ENCODE results near the gene AHCYL1.
A peak's percentile ranks its signal among the peaks of the same experiment; 100 is the strongest.
"Not testable (repeated sequence)": the region's sequence is repeated elsewhere in the genome, so short reads cannot be mapped to it uniquely, and the experiment has no call there.

Gene AHCYL1

DNA sequence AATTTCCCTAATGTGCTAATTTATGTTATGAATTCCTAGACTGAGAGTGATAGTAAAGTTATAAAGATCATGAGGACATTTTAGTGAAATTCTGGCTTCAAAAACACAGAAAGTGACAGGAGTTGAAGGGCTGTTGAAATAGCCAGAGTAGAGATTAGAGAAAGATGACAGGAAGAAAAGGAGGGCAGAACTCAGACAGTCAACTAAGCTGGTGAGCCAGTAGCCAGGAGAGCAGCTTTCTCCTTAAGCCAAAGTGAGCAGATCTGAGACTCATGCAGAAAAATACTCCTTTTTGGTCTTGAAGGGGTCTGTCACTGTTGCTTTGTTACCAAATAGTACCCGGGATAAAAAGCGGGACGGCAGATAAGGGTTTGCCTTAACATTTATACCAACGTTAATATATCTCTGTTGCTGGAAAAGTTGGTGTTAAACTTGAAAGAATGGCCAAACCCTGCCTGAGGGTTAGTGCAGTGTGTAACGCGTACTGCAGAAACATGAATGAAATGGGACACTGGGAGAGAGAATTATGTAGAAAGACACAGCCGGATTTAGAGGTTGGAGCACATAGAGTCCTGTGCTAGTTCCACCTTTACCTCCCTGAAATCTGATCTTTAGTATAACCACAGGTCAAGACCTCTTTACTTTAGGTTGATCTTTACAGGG lies 12.8 kb downstream of the AHCYL1 start:
- DNase-seq (ENCODE audit: low read depth in 3 of 3) = no peak

DNA sequence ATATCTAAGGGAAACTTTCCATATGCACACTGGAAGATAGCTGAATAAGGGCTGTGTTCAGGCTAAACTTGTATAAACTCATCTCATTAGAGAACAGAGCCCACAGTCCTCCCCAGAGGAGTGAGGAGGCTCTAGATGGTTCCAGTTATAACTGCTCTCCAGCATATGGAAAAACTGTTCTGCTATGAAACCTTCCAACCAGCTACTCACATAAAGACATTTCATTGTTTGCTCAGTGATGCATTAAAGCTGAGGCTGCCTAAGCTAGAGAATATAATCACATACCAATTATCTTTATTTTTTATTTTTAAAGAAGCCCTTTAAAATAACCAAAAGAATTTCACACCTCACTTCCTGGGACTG lies 13.3 kb downstream of the AHCYL1 start:
- DNase-seq (ENCODE audit: low read depth in 3 of 3) = no peak

DNA sequence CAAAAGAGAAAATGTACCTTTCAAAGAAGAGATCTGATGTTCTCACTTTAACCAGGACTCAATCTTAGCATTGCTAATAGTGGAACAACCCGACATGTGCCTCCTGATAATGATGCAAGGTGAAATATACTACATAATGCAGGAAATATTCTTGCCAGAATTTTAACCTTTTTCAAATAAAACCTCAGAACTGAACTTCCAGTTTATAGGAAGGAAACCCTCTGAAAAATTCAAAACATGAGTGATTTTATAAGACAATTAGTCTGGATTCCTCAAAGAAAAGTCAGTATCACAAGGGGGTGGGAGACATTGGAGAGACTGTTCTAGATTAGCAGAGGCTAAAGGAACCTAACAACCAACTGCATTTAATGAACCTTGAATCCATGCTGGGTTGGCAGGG lies 18.1 kb downstream of the AHCYL1 start:
- no peak for DNase-seq (ENCODE audit: low read depth in 3 of 3)

DNA sequence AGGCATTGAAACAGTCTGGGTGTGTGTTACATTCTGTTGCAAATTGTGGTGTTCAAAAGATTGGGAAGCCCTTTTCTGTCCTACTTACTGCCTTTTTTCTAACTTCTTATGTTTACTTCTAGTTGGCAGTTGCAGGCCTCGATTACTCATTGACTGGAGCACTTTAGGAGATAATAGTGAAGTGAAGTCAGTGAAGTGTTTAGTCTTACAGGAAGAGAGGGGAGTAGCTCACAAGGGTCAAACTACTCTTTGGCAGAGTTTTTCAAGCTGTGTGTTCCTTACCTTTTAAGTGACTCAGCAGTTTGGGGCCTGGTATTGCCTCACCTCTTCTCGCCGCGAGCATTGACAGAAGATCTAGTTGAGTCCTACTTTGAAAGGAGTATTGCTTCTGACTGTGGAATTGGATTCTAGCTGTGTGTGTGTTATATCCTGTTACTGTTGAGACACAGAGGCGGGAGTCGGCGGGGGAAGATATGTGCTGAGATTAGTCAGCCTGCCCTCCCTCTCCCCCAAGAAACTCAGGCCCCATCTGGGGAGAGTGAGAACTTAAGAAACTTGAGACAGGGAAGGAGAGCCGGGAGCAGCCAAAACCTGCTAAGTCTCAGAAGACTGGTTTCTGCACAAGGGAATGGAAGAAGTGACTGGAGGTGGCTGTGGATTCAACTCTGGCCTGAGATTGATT lies 19.3 kb downstream of the AHCYL1 start:
- DNase-seq (ENCODE audit: low read depth in 3 of 3) = no peak

DNA sequence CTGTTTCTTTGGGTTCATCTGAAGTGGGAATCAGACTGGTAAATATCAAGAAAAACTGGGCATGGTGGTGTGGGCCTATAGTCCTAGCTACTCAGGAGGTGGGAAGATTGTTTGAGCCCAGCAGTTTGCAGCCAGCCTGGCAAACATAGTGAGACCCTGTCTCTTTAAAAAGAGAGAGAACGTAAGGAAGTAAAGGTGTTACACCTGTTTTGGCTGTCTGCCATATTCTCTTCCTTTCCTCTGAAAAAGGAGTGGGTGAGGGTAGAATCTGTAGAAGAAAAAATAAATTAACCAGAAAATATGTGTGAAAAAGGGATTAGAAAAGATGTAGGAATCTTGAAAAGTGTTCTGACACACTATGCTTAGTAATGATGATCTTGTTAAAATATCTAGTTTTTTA lies 20.0 kb downstream of the AHCYL1 start:
- no peak for DNase-seq (ENCODE audit: low read depth in 3 of 3)

DNA sequence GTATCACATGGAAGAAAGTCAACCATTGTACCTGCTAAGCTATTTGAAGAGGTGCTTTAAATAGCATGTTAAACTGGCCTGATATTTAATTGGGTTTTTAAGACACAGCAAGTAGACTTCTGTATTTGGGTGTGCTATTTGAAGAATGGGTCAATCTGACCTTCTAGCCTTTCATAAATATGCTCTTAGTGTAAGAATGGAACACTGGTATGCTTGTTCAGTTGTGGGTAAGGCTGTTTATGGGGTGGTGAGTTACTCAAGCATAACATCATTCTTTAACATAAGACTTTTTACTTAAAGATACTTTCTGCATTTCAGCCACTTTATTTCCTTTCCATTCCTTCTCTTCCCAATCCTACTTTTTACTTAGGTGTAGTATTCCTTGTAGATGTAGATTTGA lies 21.4 kb downstream of the AHCYL1 start:
- DNase-seq (ENCODE audit: low read depth in 3 of 3) = no peak

DNA sequence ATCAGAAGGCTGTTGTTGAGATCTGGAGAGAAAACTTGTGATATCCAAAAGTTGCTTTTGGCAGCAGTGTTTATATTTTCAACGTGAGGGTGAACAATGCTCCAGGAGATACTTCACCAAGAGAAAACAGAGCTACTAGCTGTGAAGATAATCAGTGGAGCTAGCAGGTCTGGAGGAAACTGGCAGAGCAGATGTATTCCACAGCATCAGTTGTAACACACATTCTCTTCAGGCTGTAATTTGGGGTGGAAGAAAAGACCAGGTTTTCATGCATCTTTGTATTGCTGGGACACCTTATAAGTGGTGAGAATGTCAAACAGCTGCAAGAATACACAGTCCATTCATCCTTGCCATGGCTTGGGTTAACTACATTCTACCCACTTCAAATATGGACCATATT lies 22.0 kb downstream of the AHCYL1 start:
- no peak for DNase-seq (ENCODE audit: low read depth in 3 of 3)

DNA sequence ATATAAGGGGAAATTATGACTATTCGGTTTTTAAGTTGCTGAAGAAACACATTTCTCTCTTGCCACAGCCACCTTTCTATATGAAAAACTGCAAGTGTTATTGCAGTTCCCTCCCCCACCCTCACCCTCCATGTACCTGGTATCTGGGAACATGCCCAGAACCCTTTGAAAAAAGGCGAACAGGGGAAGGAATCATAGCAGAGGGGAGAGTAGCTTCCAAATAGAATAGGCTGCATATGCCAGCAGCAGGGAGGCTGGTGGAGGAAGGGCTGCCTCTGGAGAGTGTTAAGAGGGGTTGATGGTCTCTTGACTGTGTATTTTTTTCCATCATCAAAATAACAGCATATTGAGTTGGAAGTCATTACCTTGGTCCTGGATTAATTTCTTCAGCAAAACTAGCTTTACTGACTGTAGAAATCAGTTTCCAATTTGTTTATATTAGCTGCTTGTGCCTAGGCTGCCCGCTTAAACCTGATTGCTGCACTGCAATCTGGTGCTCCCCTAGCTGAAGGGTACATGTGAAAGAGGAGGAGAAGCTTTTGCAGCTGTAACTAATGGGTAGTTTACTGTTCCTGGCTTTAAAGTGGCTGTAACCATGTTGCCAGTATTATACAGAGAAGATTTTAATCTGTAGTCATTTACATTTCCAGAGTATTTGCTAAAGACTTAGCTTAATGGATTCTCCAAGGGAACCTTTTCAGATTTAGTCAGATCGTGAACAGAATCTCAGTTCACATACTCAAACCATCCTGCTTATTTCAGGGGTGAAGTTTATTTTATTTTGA lies 22.7 kb downstream of the AHCYL1 start:
- no peak for DNase-seq (ENCODE audit: low read depth in 3 of 3)

DNA sequence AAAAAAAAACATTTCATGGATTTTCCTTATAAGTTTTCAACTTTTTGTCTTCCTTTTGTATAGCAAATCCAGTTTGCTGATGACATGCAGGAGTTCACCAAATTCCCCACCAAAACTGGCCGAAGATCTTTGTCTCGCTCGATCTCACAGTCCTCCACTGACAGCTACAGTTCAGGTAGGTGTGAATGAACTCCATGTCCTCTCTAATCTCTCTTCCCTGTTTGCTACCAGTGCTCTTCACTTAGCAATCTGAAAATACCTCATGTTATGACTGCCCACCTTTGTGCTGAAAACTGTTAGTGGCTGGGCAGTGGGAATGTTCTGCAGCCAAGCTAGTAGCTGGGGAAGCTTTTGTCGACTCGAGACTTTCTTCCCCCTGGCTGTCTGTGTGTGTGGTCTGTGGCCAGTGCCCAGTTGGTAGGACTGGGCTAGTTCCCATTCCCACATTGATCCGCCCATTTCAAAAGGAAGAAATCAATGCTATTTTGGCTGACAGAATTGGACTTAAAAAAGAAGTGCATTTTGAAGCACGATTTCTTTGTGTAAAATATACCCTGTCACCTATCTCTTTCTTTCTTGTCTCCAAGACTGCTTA lies 24.5 kb downstream of the AHCYL1 start:
- no peak for DNase-seq (ENCODE audit: low read depth in 3 of 3)

DNA sequence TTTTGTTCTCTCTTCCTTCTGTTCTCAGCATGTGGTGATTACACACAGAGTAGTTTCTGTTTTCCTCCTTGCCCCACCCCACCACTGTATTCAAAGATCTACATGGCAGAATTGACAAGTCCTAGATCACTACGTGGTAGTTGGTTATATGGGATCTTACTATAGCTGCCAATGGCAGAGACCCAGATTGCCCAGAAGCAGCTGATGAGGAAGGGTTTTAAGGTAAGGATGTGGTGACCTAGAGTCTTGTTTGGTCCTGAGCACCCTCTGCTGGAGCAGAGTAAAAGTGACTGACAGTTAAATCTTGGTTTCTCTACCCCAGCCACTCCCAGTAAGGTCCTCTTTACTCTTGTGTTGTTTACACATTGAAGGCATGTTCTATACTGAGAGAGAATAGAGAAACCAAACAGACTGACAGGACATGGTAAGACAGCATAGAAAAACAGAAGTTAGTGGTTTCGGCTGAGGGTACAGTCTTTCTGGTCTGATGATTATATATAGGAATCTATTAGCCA lies 27.0 kb downstream of the AHCYL1 start:
- DNase-seq (ENCODE audit: low read depth in 3 of 3) = no peak

DNA sequence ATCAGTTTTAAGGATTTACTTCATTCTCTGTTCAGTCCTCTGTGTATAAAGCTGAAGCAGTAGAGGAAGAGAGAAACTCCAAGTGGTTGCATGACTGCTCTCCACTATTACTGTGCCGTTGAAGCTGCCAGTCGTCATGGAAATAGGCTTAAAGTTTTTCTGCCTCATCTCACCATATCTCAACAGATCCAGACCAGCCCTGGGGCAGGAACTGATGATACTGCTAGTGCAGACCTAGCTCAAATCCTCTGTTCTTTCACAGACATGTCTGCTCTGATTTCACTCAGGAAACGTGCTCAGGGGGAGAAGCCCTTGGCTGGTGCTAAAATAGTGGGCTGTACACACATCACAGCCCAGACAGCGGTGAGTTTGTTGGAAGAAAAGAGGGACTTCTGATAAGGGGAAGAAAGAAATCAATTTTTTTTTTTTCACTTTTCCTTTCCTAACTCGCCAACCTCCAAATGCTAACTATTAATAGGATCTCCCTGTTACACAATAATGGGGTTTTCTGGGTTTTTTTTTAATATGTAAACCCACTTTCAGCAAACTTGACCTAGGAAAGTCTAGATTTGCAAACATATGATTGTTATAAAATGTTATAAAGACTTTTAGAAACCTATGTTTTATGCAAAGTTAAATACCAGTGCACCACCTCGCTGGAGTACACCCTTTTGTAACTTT lies 27.7 kb downstream of the AHCYL1 start:
- DNase-seq (ENCODE audit: low read depth in 3 of 3) = no peak

DNA sequence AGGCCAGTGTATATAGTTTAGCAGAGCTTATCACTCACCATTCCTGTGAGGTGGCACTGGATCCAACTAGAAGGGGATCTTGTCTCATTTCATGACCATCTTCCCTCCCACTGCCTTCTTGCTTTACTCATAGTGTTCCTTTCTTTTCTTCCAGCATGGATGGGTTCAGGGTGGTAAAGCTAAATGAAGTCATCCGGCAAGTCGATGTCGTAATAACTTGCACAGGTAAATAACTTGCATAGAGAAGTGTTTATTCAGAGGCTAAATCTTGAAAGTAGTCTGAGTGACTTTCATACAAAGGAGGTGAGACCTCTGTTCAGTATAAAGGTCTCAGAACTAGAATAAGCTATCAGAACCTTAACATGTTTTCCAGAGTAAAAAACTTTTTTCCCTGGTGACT lies 33.2 kb downstream of the AHCYL1 start:
- no peak for DNase-seq (ENCODE audit: low read depth in 3 of 3)

DNA sequence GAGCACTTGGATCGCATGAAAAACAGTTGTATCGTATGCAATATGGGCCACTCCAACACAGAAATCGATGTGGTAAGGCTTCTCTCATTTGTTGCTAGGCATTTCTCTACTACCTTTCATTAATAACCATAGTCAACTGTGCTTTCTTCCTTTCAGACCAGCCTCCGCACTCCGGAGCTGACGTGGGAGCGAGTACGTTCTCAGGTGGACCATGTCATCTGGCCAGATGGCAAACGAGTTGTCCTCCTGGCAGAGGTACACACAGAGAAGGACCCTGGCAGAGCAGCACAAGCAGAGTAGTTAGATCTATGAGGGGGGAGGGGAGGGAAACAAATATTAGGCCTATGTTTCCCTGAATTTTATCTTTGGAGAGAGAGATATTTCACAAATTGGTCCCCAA lies 33.8 kb downstream of the AHCYL1 start:
- DNase-seq (ENCODE audit: low read depth in 3 of 3) = no peak

DNA sequence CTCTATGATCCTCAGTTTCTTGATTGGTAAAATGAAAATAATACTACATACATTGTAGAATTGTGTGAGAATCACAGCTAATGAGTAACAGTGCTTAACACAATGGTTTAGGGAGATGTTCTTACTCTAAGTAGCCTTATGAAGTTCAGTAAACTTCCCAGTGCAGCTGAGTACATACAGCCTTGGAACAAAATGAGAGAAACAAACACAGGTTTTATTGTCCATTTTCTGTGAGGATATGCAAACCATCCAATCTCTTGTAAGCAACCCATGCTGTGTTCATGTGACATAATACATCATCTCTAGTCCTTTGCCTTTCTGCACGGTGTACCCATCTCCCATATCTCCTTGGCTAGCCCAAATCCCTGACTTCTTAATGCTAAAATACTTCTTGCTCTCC lies 35.2 kb downstream of the AHCYL1 start:
- no peak for DNase-seq (ENCODE audit: low read depth in 3 of 3)

DNA sequence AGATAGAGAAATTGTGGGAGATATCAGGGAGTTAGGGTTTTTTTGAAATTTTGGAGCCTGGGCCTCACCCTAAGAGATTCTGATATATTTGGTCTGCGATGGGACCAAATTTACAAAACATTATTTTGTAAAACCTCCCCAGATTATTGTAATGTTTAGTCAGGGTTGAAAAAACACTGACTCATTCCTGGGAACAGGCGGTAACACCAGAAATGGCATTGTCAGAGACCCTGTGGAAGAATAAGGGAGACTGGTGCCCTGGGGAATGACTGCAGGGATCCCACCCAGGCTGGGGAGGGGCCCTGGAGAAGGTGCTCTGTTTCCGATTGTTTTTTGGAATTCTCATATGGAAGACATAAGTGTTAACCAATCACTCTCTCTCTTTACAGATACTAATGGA lies 36.7 kb downstream of the AHCYL1 start:
- no peak for DNase-seq (ENCODE audit: low read depth in 3 of 3)

DNA sequence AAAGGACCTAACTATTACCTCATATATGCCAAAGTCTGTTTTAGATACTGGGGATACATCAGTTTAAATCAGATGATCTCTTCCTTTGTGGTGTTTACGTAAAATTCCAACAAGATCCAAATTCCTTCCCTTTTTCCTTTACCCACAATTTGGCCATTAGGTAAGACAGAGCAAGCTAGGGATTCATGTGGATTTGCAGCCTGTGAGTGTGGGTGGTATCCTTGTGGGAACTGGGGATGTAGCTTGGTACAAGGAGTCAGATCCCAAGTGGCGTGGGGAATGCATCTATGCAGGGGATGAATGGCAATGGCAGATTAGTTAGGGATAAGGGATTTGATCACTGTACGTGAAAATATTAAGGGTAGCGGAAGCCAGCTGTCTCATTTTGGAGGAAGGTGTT lies 40.0 kb downstream of the AHCYL1 start:
- no peak for DNase-seq (ENCODE audit: low read depth in 3 of 3)

DNA sequence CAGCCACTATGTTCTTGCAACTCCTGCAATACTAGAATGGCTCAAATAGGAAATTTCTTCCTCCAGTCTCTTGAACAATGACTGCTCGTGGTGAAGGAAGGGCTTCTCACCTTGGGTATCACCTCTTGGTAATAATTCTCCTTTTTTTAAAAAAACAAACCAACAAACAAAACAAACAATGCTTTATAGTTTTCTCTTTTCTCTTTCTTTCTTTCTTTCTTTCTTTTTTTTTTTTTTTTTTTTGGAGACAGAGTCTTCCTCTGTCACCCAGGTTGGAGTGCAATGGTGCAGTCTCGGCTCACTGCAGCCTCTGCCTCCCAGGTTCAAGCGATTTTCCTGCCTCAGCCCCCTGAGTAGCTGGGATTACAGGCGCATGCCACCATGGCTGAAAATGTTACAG lies 46.1 kb downstream of the AHCYL1 start:
- not testable (repeated sequence) for DNase-seq (ENCODE audit: low read depth in 3 of 3)

DNA sequence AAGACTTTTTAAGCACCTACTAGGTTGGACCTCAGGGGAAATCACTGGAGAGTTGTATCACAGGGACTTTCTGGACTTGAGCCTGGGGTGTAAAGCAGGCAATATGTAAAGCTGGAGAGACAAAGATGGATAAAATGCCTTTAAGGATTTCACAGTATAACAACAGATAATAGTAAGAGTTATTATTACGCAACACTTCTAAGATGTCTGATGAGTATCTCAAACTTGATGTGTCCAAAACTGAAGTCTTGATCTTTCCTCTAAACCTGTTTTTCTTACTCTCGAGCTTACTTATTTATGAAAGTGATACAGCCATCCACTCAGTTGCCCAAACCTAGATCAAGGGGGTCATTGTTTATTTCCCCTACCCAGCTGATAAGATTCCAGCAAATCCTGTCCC lies 47.8 kb downstream of the AHCYL1 start:
- DNase-seq (ENCODE audit: low read depth in 3 of 3) = no peak

DNA sequence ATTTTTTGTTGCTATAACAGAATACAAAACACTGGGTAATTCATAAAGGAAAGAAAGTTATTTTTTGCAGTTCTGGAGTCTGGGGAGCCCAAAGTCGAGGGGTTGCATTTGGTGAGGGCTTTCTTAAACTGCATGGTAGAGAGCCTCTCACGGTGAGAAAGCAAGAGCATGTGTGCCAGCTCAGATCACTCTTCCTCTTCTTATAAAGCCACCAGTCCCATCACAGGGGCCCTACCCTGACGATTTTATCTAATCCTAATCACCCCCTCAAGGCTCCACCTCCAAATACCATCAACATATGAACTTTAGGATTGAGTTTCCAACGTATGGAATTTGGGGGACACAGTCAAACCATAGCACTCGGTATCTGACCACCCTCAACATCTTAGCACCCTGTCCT lies 48.9 kb downstream of the AHCYL1 start:
- no peak for DNase-seq (ENCODE audit: low read depth in 3 of 3)

DNA sequence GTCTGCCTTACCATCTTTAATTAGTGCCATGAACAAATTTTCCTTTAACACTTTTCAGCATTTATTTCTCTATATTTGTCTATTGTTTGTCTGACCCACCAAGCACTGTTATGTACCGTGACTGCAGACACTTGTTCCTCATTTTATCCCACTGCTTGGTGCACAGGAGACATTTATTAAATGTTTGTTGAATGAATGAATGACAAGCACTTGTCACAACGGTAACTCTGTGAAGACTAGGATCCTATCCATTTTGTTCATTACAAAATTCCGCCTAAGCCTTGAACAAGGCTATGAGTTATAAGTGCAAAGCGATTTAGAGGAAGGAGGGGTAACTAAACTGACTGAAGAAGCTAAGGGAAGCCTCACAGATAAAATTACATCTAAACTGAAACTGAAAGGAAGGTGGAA lies 49.5 kb downstream of the AHCYL1 start:
- no peak for DNase-seq (ENCODE audit: low read depth in 3 of 3)

DNA sequence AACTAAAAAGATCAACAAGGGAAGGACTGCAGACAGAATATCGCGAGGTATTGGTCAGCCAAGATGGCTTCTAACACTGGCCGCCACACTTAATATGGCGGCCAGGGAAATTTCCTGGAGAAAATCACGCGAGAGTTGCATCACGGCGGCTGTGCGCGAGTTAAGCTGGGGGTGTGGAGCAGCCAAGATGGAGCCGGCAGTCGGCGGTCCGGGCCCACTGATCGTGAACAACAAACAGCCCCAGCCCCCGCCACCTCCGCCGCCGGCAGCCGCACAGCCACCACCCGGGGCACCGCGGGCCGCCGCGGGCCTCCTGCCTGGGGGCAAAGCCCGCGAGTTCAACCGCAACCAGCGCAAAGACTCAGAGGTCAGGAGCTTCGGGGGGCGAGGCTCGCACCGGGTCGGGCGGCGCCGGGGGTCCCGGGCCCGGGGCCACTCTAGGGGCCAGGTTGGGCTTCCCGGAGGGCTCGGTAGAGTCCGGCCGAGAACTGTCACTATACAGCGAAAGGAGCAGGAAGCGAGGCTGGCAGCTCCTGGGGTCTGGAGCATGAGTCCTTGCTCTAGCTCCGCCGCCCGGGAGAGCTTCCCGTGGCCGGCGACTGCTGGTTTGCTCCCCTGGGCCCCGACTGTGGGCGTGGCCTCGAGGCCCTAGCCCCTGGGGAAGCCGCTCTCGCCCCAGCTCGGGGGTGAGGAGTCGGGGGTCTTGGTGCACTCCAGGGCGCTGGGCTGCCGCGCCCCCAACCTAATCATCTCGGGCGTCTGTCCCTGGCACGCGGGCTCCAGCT lies 50.1 kb downstream of the AHCYL1 start, which contains the start of gene STRIP1:
STRIP1 (plus strand) TSS at position 174 of the 785 bp plus-strand sequence; CDS start at position 188, 14 bp downstream.
- peak; percentile 83 to 87 (median 85) for DNase-seq (ENCODE audit: low read depth in 3 of 3)

Data from stimulated activated CD4-positive, alpha-beta T cell treated with anti-CD3 and anti-CD28 coated beads, TNF-alpha, amount 100 ng/mL, for 48 hours (primary cell).